ENCODE measurements around the gene PAQR5.

GRCh38 chr15:69369631-69370030 lies 70.9 kb downstream of the PAQR5 start:
- TF ChIP-seq EZH2 (IDR thresholded peaks at IDR 0.05; ENCODE audit: insufficient read depth, low read length) (no peak), CTCF (IDR thresholded peaks at IDR 0.05; ENCODE audit: insufficient read depth, low read depth, low read length) (no peak)

All from astrocyte (in vitro differentiated cells and primary cell).